ENCODE results near the gene CEACAM5.
"Not testable (repeated sequence)": the region's sequence is repeated elsewhere in the genome, so short reads cannot be mapped to it uniquely, and the experiment has no call there.

GRCh38 chr19:41750248-41751134, 42.1 kb downstream of the CEACAM5 start:
- not testable (repeated sequence) for TF ChIP-seq ELF4 (IDR thresholded peaks at IDR 0.05); CTBP1 (IDR thresholded peaks at IDR 0.05; ENCODE audit: borderline replicate concordance); FOXM1 (IDR thresholded peaks at IDR 0.05; ENCODE audit: borderline replicate concordance); SP1 (IDR thresholded peaks at IDR 0.05); NFRKB (IDR thresholded peaks at IDR 0.05); SUZ12 (IDR thresholded peaks at IDR 0.05); FOXA1 (IDR thresholded peaks at IDR 0.05); TARDBP (IDR thresholded peaks at IDR 0.05); PKNOX1 (IDR thresholded peaks at IDR 0.05); BHLHE40 (IDR thresholded peaks at IDR 0.05; ENCODE audit: borderline replicate concordance); LEF1 (IDR thresholded peaks at IDR 0.05; ENCODE audit: borderline replicate concordance); FOXK2 (IDR thresholded peaks at IDR 0.05)

All from HEK293T (cell line).